SK-N-SH (cell line): ENCODE data around the gene CDK14. TPM values are rescaled to one million over a fixed set of nuclear protein-coding genes. Genes with fewer than 3 reads are reported as not detected.

Experiments
- CTCF ChIA-PET: fragments of 300-600, 350-600 bp; formaldehyde crosslinking; extraction: SDS; loops from one replicate; lab custom pipeline; 2021; lab: Yijun Ruan, JAX
- POLR2A ChIA-PET: fragments of 350-600 bp; sonication (Branson Sonifier 250); formaldehyde crosslinking; extraction: SDS; loops from one replicate; lab custom pipeline; 2020; ENCODE audit warnings: antibody characterized with exemption, inconsistent platforms; lab: Yijun Ruan, JAX
- DNase-seq: peaks from one replicate; pipeline ENCODE4 v3.0.0; 2012
- H2AFZ ChIP-seq: fragments of 200-600 bp; sonication (generic); 2 replicates; pipeline ENCODE4 v1.8.1; 2016; ENCODE audit warnings: antibody characterized with exemption, mild to moderate bottlenecking, low read depth
- H3F3A ChIP-seq: fragments of 200-600 bp; sonication (generic); replicated peaks from 2 replicates; pipeline ENCODE3; 2016; ENCODE audit warnings: antibody characterized with exemption, mild to moderate bottlenecking; ENCODE audit not compliant: insufficient read depth
- H3K27ac ChIP-seq, 2 experiments: fragments of 200-500 bp in 1 of 2; fragments of 200-600 bp in 1 of 2; sonication (Bioruptor generic) in 1 of 2; sonication (generic), shearing (Covaris generic) in 1 of 2; 2 replicates each; pipeline versions ENCODE4 v1.5.1 to v1.6.1; 2014 to 2016; ENCODE audit warnings: low read depth in 2 of 2, inconsistent platforms in 1 of 2, low read length in 1 of 2, mild to moderate bottlenecking in 1 of 2, mixed read lengths in 1 of 2
- H3K27me3 ChIP-seq: fragments of 200-600 bp; sonication (generic), shearing (Covaris generic); 2 replicates; pipeline ENCODE4 v1.6.1; 2016; ENCODE audit warnings: mixed run types; ENCODE audit not compliant: insufficient read depth
- H3K36me3 ChIP-seq, 2 experiments: fragments of 200-500 bp in 1 of 2; fragments of 200-600 bp in 1 of 2; sonication (Bioruptor generic) in 1 of 2; sonication (generic) in 1 of 2; replicated peaks in 1 of 2; 2 replicates each; pipeline versions ENCODE3 to v1.5.1; 2014 to 2016; ENCODE audit warnings: low read length in 1 of 2, mild to moderate bottlenecking in 1 of 2; ENCODE audit not compliant: insufficient read depth in 2 of 2, control insufficient read depth in 1 of 2
- H3K4me1 ChIP-seq, 2 experiments: fragments of 200-500 bp in 1 of 2; fragments of 200-600 bp in 1 of 2; sonication (Bioruptor generic) in 1 of 2; sonication (generic), shearing (Covaris generic) in 1 of 2; 2 replicates each; pipeline versions ENCODE4 v1.5.1 to v1.6.1; 2014 to 2016; ENCODE audit warnings: low read depth in 1 of 2, low read length in 1 of 2, mixed run types in 1 of 2; ENCODE audit not compliant: insufficient read depth in 2 of 2, control insufficient read depth in 1 of 2
- H3K4me2 ChIP-seq: fragments of 200-600 bp; sonication (generic), shearing (Covaris generic); 2 replicates; pipeline ENCODE4 v1.6.1; 2017; ENCODE audit warnings: mixed run types
- H3K4me3 ChIP-seq, 2 experiments: fragments of 200-500 bp in 1 of 2; fragments of 200-600 bp in 1 of 2; sonication (Bioruptor generic) in 1 of 2; sonication (generic), shearing (Covaris generic) in 1 of 2; 2 replicates each; pipeline versions ENCODE4 v1.5.1 to v1.8.1; 2014 to 2016; ENCODE audit warnings: low read depth in 2 of 2, inconsistent platforms in 1 of 2, low read length in 1 of 2, mild to moderate bottlenecking in 1 of 2, mixed read lengths in 1 of 2, moderate library complexity in 1 of 2
- H3K79me2 ChIP-seq: fragments of 200-600 bp; sonication (generic); 2 replicates; pipeline ENCODE4 v1.8.1; 2017; ENCODE audit warnings: mild to moderate bottlenecking; ENCODE audit not compliant: insufficient read depth
- H3K9ac ChIP-seq: fragments of 200-600 bp; sonication (generic); 2 replicates; pipeline ENCODE4 v1.6.1; 2017; ENCODE audit warnings: mixed run types
- H3K9me2 ChIP-seq: fragments of 200-600 bp; sonication (generic); 2 replicates; pipeline ENCODE4 v1.6.1; 2017; ENCODE audit warnings: mixed run types
- H3K9me3 ChIP-seq: fragments of 200-600 bp; sonication (generic); 2 replicates; pipeline ENCODE4 v1.6.1; 2017; ENCODE audit warnings: mixed run types, mild to moderate bottlenecking, moderate library complexity
- H4K20me1 ChIP-seq: fragments of 200-600 bp; sonication (generic); 2 replicates; pipeline ENCODE4 v1.6.1; 2017; ENCODE audit warnings: mild to moderate bottlenecking, mixed run types; ENCODE audit not compliant: insufficient read depth
- CHD2 ChIP-seq: fragments of 150-350 bp; IDR thresholded peaks from 2 replicates; pipeline ENCODE4 v1.6.1; 2018; ENCODE audit warnings: low read length; ENCODE audit not compliant: partially characterized antibody
- ELF1 ChIP-seq: IDR thresholded peaks from 2 replicates; pipeline ENCODE4 v1.4.0; 2012
- EZH2phosphoT487 ChIP-seq: fragments of 200-600 bp; sonication (generic); IDR thresholded peaks from 2 replicates; pipeline ENCODE4 v1.6.1; 2017; ENCODE audit warnings: low read depth, mixed run types, mild to moderate bottlenecking, antibody characterized with exemption, moderate library complexity, borderline replicate concordance
- FOSL2 ChIP-seq: IDR thresholded peaks from 2 replicates; pipeline ENCODE4 v1.4.0; 2012; ENCODE audit warnings: low read depth, mild to moderate bottlenecking, moderate library complexity, borderline replicate concordance
- FOXJ3 ChIP-seq: sonication (generic); formaldehyde crosslinking; IDR thresholded peaks from 2 replicates; pipeline ENCODE4 v1.5.1; 2020; ENCODE audit warnings: mild to moderate bottlenecking, missing genetic modification reagents
- GABPA ChIP-seq: IDR thresholded peaks from 2 replicates; pipeline ENCODE4 v1.4.0; 2012; ENCODE audit warnings: low read depth, mild to moderate bottlenecking
- MEF2A ChIP-seq: IDR thresholded peaks from 2 replicates; pipeline ENCODE4 v1.4.0; 2012; ENCODE audit warnings: low read depth, borderline replicate concordance
- MXI1 ChIP-seq: IDR thresholded peaks from 2 replicates; pipeline ENCODE4 v1.6.1; 2012; ENCODE audit warnings: mild to moderate bottlenecking, low read depth, low read length, improper control_type of control experiment
- NRF1 ChIP-seq: IDR thresholded peaks from 2 replicates; pipeline ENCODE4 v1.6.1; 2012; ENCODE audit warnings: low read depth, mild to moderate bottlenecking, low read length
- POLR2AphosphoS5 ChIP-seq: IDR thresholded peaks from 2 replicates; pipeline ENCODE4 v1.6.1; 2012; ENCODE audit warnings: low read depth, low read length
- REST ChIP-seq: IDR thresholded peaks from 2 replicates; pipeline ENCODE4 v1.6.1; 2012; ENCODE audit warnings: mild to moderate bottlenecking, low read depth, low read length, moderate library complexity
- TAF1 ChIP-seq: IDR thresholded peaks from 2 replicates; pipeline ENCODE4 v1.6.1; 2012; ENCODE audit warnings: low read depth, mild to moderate bottlenecking, low read length, moderate library complexity, borderline replicate concordance
- WGBS: methylation state at CpG from one replicate; pipeline ENCODE4 v1.1.6; 2017; ENCODE audit warnings: low lambda C conversion rate; 5-methylcytosine and 5-hydroxymethylcytosine counted together
- polyA plus RNA-seq, 3 experiments: library from polyadenylated mRNA; depleted of rRNA; stranded (reverse); fragments of >200 nt; gene quantifications; 2 replicates each; pipeline ENCODE4 v1.2.3, GENCODE V29; 2012
- TF ChIP-seq, protein P1 (sequence below): IDR thresholded peaks from 2 replicates; pipeline ENCODE4 v1.4.0; 2012; ENCODE audit warnings: low read depth, borderline replicate concordance
- TF ChIP-seq, protein P2 (sequence below): IDR thresholded peaks from 2 replicates; pipeline ENCODE4 v1.4.0; 2012; ENCODE audit warnings: low read depth

The CDK14 gene
- polyA plus RNA-seq, 1 of the 3 experiments (the other 2 are of a cell fraction): 13.9 TPM

DNA sequence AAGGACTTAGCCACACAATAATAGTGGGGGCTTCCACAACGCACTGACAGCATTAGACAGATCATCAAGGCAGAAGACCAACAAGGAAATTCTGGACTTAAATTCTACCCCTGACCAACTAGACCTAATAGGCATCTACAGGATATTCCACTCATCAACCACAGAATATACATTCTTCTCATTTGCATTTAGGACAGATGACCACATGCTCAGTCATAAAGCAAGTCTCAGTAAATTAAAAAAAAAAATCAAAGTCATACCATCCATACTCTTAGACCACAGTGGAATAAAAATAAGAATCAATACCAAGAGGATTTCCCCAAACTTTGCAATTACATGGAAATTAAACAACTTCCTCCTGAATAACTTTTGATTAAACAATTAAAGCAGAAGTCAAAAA, 155.9 kb downstream of the CDK14 start (continued):
- no peak for TF ChIP-seq MEF2A
- no peak for TF ChIP-seq GABPA
- no peak for TF ChIP-seq ELF1
- TF ChIP-seq, protein P1, sequence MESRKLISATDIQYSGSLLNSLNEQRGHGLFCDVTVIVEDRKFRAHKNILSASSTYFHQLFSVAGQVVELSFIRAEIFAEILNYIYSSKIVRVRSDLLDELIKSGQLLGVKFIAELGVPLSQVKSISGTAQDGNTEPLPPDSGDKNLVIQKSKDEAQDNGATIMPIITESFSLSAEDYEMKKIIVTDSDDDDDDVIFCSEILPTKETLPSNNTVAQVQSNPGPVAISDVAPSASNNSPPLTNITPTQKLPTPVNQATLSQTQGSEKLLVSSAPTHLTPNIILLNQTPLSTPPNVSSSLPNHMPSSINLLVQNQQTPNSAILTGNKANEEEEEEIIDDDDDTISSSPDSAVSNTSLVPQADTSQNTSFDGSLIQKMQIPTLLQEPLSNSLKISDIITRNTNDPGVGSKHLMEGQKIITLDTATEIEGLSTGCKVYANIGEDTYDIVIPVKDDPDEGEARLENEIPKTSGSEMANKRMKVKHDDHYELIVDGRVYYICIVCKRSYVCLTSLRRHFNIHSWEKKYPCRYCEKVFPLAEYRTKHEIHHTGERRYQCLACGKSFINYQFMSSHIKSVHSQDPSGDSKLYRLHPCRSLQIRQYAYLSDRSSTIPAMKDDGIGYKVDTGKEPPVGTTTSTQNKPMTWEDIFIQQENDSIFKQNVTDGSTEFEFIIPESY: no peak
- TF ChIP-seq CHD2: no peak

DNA sequence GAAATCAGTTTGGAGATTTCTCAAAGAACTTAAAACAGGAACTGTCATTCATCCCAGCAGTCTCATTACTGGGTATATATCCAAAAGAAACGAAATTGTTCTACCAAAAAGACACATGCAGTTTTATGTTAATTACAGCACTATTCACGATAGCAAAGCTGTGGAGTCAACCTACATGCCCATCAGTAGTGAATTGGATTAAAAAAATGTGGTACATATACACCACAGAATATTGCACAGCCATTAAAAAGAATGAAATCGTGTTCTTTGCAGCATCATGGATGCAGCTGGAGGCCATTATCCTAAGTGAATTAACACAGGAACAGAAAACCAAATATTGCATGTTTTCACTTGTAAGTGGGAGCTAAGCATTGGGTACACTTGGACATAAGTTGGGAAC, 158.9 kb downstream of the CDK14 start:
- POLR2A ChIA-PET: no interaction called here
- Histone ChIP-seq H3K27me3 (no peaks in the 10 kb centered on the region), H4K20me1 (no peaks in the 10 kb centered on the region), H3K4me2 (no peak overlapping the region), H3K27ac (no peak overlapping the region), H3K9ac (no peak overlapping the region), H3K9me3 (no peaks in the 10 kb centered on the region), H3K9me2 (no peaks in the 10 kb centered on the region), H3K36me3 (peaks cover 0 to 13% of the 10 kb centered on the region in 2 experiments), H2AFZ (no peak overlapping the region), H3K4me3 (no peak overlapping the region), H3K4me1 (peaks cover under 1 to 5% of the 10 kb centered on the region in 2 experiments; a peak in 2 of 4 replicates), H3K79me2 (no peaks in the 10 kb centered on the region), H3F3A (peaks cover 3% of the 10 kb centered on the region)
- CTCF ChIA-PET: no interaction called here
- 81% methylated on average over 3 of the region's 3 CpGs for WGBS
- no peak for DNase-seq
- no peak for TF ChIP-seq REST
- TF ChIP-seq MXI1: no peak
- TF ChIP-seq CHD2: no peak
- no peak for TF ChIP-seq NRF1
- TF ChIP-seq TAF1: no peak
- no peak for TF ChIP-seq POLR2AphosphoS5
- TF ChIP-seq, protein P2, sequence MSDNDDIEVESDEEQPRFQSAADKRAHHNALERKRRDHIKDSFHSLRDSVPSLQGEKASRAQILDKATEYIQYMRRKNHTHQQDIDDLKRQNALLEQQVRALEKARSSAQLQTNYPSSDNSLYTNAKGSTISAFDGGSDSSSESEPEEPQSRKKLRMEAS: no peak
- no peak for TF ChIP-seq FOSL2
- no peak for TF ChIP-seq EZH2phosphoT487
- TF ChIP-seq MEF2A: no peak
- no peak for TF ChIP-seq FOXJ3 (CRISPR knock-in tag)
